ENCODE results near the gene PDXK.

DNA sequence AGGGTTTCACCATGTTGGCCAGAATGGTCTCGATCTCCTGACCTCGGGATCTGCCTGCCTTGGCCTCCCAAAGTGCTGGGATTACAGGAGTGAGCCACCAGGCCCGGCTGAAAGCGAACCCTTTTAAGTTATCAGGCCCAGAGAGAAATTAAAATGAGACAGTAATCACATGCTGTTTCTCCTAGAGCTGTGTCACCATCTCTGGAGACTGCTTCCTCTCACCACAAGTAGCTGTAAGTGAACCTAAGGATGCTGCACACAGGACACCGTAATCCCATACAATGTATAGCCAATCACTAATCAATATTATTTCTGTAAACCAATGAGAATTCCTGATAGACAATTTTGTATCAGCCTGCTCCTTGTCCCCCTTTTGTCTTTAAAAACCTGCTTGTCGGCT, 62.9 kb downstream of the PDXK start:
- TF ChIP-seq, protein P1, sequence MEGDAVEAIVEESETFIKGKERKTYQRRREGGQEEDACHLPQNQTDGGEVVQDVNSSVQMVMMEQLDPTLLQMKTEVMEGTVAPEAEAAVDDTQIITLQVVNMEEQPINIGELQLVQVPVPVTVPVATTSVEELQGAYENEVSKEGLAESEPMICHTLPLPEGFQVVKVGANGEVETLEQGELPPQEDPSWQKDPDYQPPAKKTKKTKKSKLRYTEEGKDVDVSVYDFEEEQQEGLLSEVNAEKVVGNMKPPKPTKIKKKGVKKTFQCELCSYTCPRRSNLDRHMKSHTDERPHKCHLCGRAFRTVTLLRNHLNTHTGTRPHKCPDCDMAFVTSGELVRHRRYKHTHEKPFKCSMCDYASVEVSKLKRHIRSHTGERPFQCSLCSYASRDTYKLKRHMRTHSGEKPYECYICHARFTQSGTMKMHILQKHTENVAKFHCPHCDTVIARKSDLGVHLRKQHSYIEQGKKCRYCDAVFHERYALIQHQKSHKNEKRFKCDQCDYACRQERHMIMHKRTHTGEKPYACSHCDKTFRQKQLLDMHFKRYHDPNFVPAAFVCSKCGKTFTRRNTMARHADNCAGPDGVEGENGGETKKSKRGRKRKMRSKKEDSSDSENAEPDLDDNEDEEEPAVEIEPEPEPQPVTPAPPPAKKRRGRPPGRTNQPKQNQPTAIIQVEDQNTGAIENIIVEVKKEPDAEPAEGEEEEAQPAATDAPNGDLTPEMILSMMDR (IDR thresholded peaks at IDR 0.05; ENCODE audit: control extremely low read depth in 1 of 3, insufficient read depth in 1 of 3, low read depth in 1 of 3, low read length in 3 of 3): no peak
- no peak for TF ChIP-seq RBBP5 (IDR thresholded peaks at IDR 0.05; ENCODE audit: borderline replicate concordance, low read depth, low read length)
- no peak for TF ChIP-seq POLR2A (IDR thresholded peaks at IDR 0.05; ENCODE audit: control extremely low read depth in 1 of 2, low read depth in 2 of 2, low read length in 2 of 2)
- no peak for TF ChIP-seq NANOG (IDR thresholded peaks at IDR 0.05; ENCODE audit: insufficient read depth, low read depth, low read length, poor library complexity, severe bottlenecking)
- no peak for TF ChIP-seq MAFK (IDR thresholded peaks at IDR 0.05; ENCODE audit: low read depth, low read length)
- no peak for TF ChIP-seq POLR2AphosphoS5 (IDR thresholded peaks at IDR 0.05; ENCODE audit: low read depth, low read length)
- TF ChIP-seq TEAD4 (IDR thresholded peaks at IDR 0.05; ENCODE audit: low read depth, low read length): no peak
- TF ChIP-seq TAF1 (IDR thresholded peaks at IDR 0.05; ENCODE audit: low read depth, low read length): no peak
- no peak for TF ChIP-seq EZH2 (IDR thresholded peaks at IDR 0.05; ENCODE audit: low read depth, low read length, severe bottlenecking)
- TF ChIP-seq CHD1 (IDR thresholded peaks at IDR 0.05; ENCODE audit: low read depth, low read length): no peak
- no peak for TF ChIP-seq USF2 (IDR thresholded peaks at IDR 0.05; ENCODE audit: low read length)
- no peak for TF ChIP-seq JUND (IDR thresholded peaks at IDR 0.05; ENCODE audit: low read length)
- TF ChIP-seq RAD21 (IDR thresholded peaks at IDR 0.05 in 1 of 2, conservative IDR thresholded peaks at IDR 0.05 in 1 of 2; ENCODE audit: low read depth in 2 of 2, low read length in 2 of 2): no peak
- TF ChIP-seq MAX (IDR thresholded peaks at IDR 0.05): no peak

Data from H1 (cell line).